GM19455 (cell line): ENCODE data around the gene RNU5B-1.
"Not testable (repeated sequence)": the region's sequence is repeated elsewhere in the genome, so short reads cannot be mapped to it uniquely, and the experiment has no call there.

Experiments used
- ATAC-seq: cut with Tn5 transposase; IDR thresholded peaks from one replicate; pipeline ENCODE4 v1.9.1; 2021; ENCODE audit not compliant: unreplicated experiment

RNU5B-1 gene

GRCh38 chr15:65342493-65342892 is 38.0 kb downstream of the RNU5B-1 start:
- no peak for ATAC-seq

DNA sequence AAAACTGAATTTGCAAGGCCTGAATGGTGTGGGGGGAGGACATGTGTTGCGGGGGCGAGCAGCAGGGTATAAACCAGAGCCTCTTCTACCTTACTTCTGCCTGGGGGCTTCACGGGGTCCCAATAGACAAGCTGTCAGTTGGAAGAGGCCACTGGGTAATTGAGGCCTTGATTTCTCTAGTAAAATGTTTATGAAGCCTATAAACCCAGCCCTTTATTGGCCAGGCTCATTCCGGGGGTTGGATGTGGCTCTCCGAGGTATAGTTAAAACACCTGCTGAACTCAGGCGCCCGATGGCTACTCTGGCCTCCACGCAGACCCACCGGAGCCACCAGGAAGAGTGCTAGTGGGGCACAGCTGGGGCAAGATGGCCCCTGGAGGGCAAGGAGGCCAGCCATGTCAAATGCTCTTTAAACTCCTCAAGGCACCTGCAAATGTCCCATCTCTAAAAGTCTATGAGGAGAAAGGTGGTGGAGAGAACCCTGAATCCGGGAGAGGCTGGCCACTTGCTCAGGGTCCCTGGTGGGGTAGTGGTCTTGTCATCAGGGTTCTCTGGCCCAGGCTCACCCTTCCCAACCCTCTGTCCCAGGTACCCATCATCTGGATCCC is 39.0 kb downstream of the RNU5B-1 start:
- no peak for ATAC-seq

DNA sequence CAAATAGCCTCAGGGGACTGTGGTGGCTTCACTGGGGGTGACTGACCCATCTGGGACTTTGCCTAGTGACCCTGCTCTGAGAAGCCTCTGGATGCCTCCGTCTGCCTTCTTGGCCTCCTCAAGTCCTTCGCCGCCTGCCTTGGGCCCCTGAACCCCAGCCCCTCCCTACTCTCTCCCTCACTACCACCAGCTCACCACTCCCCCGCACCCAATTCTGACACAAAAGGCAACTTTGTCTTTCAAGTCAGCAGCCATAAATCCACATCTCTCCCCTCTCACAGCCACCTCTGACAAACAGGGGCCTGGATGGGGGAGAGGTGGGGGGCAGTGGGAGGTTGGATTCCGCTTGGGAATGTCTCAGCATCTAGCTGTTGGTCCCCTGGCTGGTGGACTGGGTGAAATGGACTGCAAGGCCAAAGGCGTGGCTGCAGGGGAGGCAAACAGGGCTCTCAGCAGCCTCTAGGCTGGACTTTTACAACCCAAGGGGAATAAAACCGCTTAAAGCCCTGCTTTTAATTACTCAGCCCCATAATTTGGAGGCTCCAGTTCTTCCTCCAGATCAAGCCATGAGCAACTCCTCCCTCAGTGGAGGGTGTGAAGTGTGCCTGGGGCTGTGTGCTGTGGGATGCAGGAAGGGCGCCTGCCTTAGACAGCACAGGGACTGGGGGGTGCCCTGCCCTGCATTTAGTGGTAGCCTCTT is 39.9 kb downstream of the RNU5B-1 start:
- no peak for ATAC-seq

GRCh38 chr15:65344914-65345275 is 40.4 kb downstream of the RNU5B-1 start:
- ATAC-seq = no peak

DNA sequence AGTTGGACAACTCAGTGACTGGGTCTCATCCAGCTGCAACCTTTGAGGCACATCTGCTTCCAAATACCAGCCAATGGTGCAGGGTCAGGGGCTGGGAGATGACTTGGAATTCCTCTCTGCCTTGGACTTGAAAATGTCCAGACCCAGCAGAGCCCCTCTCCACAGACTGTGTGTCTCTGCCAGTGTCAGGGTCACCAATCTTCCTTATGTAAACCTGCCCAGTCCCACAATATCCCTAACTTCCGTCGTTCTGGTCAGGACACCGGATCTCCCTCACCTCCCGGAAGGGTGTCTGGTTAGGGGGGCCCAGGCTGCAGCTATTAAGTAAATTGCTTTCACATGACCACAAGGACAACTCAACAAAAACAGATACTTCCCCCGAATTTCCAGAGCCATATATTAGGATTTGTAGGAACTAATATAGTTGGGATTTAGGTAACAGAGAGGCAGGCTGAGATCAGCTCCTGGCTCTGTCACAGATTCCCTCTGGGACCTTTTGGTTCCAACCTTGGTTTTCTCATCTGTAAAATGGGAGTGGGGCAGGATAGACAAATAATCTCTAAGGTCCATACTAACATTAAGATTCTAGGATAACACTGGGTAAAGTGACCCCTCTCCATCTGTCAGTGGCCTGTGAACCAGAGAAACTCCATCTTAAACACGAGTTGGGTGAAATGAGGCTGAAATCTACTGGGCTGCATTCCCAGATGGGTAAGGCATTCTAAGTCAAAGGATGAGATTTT is 42.5 kb downstream of the RNU5B-1 start:
- ATAC-seq = no peak

DNA sequence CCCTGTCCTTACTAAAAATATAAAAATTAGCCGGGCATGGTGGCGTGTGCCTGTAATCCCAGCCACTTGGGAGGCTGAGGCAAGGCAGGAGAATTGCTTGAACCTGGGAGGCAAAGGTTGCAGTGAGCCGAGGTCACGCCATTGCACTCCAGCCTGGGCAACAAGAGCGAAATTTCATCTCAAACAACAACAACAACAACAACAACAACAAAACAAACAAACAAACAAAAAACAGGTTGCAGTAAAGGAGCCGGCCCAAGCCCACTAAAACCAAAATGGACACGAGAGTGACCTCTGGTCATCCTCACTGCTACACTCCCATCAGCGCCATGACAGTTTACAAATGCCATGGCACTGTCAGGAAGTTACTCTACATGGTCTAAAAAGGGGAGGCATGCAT is 43.3 kb downstream of the RNU5B-1 start:
- not testable (repeated sequence) for ATAC-seq

DNA sequence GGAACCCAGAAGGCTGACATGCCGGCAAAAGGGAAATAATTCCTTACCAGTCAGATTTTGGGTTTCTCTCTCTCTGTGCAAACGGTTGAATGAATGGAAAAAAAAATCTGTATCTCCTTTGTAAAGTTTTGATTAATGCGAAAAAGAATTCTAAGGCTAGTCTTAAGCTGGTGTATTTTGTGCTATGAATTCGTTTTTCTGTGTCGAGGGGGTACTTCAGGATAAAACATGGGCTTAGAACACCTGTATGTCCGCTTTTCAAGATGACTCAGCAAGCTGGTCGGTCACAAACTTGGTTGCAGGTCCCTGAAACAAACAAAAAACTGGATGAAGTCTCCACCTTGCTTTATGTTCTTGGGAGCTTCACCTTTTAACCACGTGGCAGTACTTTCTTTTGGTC is 44.9 kb downstream of the RNU5B-1 start:
- ATAC-seq = no peak

DNA sequence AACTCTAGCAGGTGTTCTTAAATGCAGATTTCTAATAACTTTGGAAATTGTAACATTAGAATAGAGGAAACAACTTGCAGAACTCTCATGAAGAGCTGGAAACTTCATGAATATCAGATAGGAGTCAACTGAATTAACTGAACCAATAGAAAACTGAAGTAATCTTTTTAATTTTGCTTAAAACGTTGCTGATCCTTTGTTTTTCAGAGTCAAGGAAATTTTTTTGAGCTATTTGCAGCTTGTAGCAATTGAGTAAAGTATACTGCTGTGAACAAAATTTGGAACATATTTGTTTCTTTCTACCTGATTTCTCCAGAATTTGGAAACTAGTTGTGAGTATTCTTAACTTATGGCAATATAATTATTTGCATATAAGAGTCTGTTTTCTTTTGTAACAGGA is 47.5 kb downstream of the RNU5B-1 start:
- ATAC-seq = not testable (repeated sequence)
